Thoracic aorta (tissue), 2 donors: ENCODE data around the gene DEPP1. TPM values are rescaled to one million over a fixed set of nuclear protein-coding genes. Genes with fewer than 3 reads are reported as not detected.
A peak's percentile ranks its signal among the peaks of the same experiment; 100 is the strongest.

Source experiments
- ATAC-seq: fragments of 150-250 bp; one replicate; pipeline ENCODE4 v1.8.0; 2017; ENCODE audit warnings: low read depth; ENCODE audit not compliant: insufficient number of reproducible peaks, low FRiP score
- DNase-seq: peaks from one replicate; pipeline ENCODE4 v3.0.0-alpha.2; 2020; ENCODE audit warnings: low spot score
- H3K27ac ChIP-seq, 2 donors: fragments of 200-600 bp; sonication (generic); 1 replicate in 1 of 2; 2 replicates in 1 of 2; pipeline ENCODE4 v1.5.1; 2016; ENCODE audit warnings: mild to moderate bottlenecking in 2 of 2, moderate library complexity in 2 of 2
- H3K27me3 ChIP-seq: fragments of 200-600 bp; sonication (generic); replicated peaks from 2 replicates; pipeline ENCODE4 v1.6.0; 2016; ENCODE audit warnings: mild to moderate bottlenecking; ENCODE audit not compliant: insufficient read depth
- H3K36me3 ChIP-seq: fragments of 200-600 bp; sonication (generic); one replicate; pipeline ENCODE4 v1.5.1; 2016
- H3K4me1 ChIP-seq, 2 donors: fragments of 200-600 bp; sonication (generic); 1 replicate in 1 of 2; 2 replicates in 1 of 2; pipeline versions ENCODE4 v1.5.1 to v1.6.0; 2016; ENCODE audit warnings: low read depth in 2 of 2, mild to moderate bottlenecking in 1 of 2; ENCODE audit not compliant: control insufficient read depth in 1 of 2
- H3K4me3 ChIP-seq: fragments of 200-600 bp; sonication (generic); 2 replicates; pipeline ENCODE4 v1.5.1; 2016; ENCODE audit warnings: mild to moderate bottlenecking
- H3K9me3 ChIP-seq: fragments of 200-600 bp; sonication (generic); 2 replicates; pipeline ENCODE4 v1.5.1; 2016
- total RNA-seq, 2 donors: library from RNA; depleted of rRNA; stranded (reverse); fragments of >200 nt; gene quantifications; one replicate each; pipeline versions ENCODE4 v1.1.0 to v1.2.3, GENCODE V29; 2016
- TF ChIP-seq, protein P1 (sequence below): fragments of 200-600 bp; sonication (generic); IDR thresholded peaks from one replicate; pipeline ENCODE4 v1.5.1; 2019; ENCODE audit warnings: antibody characterized with exemption

Gene DEPP1
- total RNA-seq, 2 donors from 2014 or later, result 473 to 661 TPM

DNA sequence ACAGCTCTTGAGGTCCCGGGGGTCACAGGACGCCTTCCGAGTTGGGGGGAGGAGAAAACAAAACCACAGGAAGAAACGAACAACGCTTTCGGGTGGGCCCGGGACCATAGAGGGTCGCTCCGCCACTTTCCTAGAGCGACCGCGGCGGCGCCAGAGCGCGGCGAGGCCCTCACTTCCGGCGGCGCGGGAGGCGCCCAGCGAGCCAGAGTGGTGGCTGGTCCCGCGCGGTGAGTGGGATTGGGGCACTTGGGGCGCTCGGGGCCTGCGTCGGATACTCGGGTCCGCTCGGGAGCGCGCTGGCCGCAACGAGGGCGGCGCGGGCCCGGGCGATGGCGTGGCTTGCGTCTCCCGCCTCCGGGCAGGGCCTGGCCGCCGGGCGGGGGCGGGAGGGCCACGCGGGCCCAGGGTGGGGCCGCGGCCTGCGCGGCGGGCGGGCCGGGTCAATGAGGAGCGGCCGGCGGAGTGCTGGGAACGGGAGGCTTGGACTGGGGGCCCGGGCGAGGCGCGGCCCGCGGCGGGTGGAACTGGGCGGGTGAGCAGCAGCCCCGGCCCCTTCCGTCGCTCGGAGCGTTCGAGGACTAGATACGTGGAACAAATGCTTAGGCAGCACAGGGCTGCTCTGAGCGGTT, 22.3 kb upstream of the DEPP1 start, which contains the start of gene ZNF22:
TSS of gene ZNF22 (plus strand) at position 172 of the 629 bp plus-strand sequence. CDS start 2,446 bp downstream, outside the sequence.
- ATAC-seq (peak; percentile 16), DNase-seq (no peak)
- Histone ChIP-seq H3K4me1 (peaks cover 25 to 52% of the 10 kb centered on the region in 2 donors), H3K4me3 (peak within 1 kb of the TSS; percentile 82), H3K27ac (peak within 1 kb of the TSS; percentile 88), H3K27me3 (no peaks in the 10 kb centered on the region), H3K36me3 (no peaks in the 10 kb centered on the region), H3K9me3 (no peaks in the 10 kb centered on the region)
- TF ChIP-seq, protein P1, sequence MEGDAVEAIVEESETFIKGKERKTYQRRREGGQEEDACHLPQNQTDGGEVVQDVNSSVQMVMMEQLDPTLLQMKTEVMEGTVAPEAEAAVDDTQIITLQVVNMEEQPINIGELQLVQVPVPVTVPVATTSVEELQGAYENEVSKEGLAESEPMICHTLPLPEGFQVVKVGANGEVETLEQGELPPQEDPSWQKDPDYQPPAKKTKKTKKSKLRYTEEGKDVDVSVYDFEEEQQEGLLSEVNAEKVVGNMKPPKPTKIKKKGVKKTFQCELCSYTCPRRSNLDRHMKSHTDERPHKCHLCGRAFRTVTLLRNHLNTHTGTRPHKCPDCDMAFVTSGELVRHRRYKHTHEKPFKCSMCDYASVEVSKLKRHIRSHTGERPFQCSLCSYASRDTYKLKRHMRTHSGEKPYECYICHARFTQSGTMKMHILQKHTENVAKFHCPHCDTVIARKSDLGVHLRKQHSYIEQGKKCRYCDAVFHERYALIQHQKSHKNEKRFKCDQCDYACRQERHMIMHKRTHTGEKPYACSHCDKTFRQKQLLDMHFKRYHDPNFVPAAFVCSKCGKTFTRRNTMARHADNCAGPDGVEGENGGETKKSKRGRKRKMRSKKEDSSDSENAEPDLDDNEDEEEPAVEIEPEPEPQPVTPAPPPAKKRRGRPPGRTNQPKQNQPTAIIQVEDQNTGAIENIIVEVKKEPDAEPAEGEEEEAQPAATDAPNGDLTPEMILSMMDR, result peak; percentile 21

DNA sequence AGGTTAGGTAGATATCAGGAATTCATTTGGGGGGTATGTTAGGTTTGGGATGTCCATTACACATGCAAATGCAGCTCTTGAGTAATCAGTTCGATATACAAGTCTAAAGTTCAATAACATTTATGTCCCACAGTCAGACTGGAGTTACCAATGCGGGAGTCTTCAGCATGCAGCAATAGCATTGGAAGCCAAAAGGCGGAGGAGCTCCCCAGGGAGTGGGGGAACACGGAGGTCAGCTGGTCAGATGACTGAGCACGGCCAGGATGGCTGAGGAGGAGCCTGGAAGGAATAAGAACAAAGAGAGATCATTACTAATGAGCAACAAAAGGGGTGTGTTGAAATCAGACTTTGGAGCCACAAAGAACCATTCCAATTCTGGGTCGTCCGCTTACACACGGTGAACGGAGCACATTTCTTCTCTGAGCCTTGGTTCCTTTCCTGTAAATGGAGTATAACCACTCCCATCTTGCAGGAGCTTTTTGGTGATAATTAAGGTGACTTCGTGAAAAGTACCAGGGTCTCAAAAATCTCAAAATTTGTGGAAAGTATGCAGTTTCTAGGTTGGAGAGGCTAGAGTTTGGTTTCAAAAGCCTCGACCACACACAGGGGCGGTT, 21.6 kb upstream of the DEPP1 start:
- ATAC-seq (no peak), DNase-seq (no peak)
- Histone ChIP-seq H3K36me3 (no peaks in the 10 kb centered on the region), H3K4me1 (peaks cover 31 to 59% of the 10 kb centered on the region in 2 donors), H3K27ac (peak overlapping the region; percentile 88), H3K27me3 (no peaks in the 10 kb centered on the region), H3K9me3 (no peaks in the 10 kb centered on the region), H3K4me3 (peak overlapping the region; percentile 82)
- TF ChIP-seq, protein P1, result no peak

DNA sequence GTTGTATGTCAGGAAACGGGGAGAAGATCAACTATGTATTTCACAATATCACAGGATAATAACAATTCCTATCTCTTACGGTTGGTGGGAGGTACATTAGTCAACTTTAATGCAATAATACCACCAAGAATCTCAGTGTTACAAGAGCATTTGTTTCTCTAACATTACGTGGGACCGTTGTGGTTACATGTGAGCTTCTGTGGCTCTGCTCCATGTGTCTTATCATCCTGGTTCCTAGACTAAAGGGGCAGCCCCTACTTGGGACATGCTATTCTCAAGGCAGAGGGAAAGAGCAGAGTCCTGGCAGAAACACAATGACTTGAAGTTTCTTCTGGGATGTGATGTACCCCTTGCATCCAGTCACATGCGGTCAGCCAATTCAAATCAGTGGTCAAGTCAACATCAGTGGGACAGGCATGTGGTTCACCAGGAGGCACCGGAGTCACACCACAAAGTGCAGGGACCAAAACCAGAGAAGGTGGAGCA, 19.6 kb upstream of the DEPP1 start:
- Histone ChIP-seq H3K4me1 (peaks cover 50 to 74% of the 10 kb centered on the region in 2 donors), H3K27ac (peak overlapping the region; percentile 87 to 92), H3K27me3 (no peaks in the 10 kb centered on the region), H3K9me3 (no peaks in the 10 kb centered on the region), H3K4me3 (no peak overlapping the region), H3K36me3 (no peaks in the 10 kb centered on the region)
- DNase-seq, result no peak
- TF ChIP-seq, protein P1, result no peak
- no peak for ATAC-seq

DNA sequence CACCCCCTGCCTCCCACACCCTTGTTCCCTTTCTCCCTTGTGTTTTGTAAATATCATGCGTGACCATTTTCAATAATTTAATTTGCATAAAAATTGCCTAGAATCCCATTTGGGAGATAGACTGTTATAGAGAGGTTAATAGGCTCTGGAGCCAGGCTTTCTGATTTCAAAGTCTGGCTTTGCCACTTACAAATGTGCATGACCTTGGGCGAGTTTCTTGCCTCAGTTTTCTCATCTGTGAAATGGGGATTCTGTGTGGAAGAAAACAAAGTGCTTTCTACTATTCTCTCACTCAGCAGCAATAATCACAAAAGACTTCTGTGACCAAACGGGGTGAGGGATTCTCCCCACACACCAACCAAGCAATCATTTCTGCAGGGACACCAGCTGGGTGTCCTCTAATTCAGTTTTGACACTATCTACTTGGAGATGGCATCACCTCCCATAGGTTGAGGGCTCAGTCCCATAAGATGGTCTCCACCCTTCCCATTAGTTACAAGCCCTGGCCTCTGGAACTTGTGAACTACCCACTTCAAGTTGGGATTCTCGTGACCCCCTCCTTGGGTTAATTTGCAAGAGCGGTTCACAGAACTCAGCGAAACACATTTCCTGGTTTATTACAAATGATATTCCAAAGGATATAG, 18.6 kb upstream of the DEPP1 start:
- DNase-seq, result no peak
- Histone ChIP-seq H3K27ac (peak overlapping the region; percentile 87 to 92), H3K4me1 (peaks cover 55 to 78% of the 10 kb centered on the region in 2 donors), H3K36me3 (no peaks in the 10 kb centered on the region), H3K4me3 (peak overlapping the region; percentile 41), H3K27me3 (no peaks in the 10 kb centered on the region), H3K9me3 (no peaks in the 10 kb centered on the region)
- ATAC-seq, result no peak
- TF ChIP-seq, protein P1, result no peak
